Activated T-cell treated with anti-CD3 and anti-CD28 coated beads, Interleukin-2, amount 50 U/mL, for 48 hours (primary cell): ENCODE results near the gene CACNA1C.
"Not testable (repeated sequence)": the region's sequence is repeated elsewhere in the genome, so short reads cannot be mapped to it uniquely, and the experiment has no call there.

Source experiments
- DNase-seq, 2 experiments: peaks; one replicate each; pipeline ENCODE4 v3.0.0-alpha.2; 2020

The CACNA1C gene

GRCh38 chr12:2113119-2113912 lies 60.5 kb downstream of the CACNA1C start:
- DNase-seq: no peak

GRCh38 chr12:2114071-2114470 lies 61.3 kb downstream of the CACNA1C start:
- DNase-seq: no peak

GRCh38 chr12:2115101-2115845 lies 62.5 kb downstream of the CACNA1C start:
- no peak for DNase-seq

GRCh38 chr12:2117541-2117940 lies 64.8 kb downstream of the CACNA1C start:
- DNase-seq: no peak

GRCh38 chr12:2118061-2118460 lies 65.3 kb downstream of the CACNA1C start:
- no peak for DNase-seq

- no peak for DNase-seq
These were observed 65.9 kb downstream of the CACNA1C start for GRCh38 chr12:2118481-2119255.

GRCh38 chr12:2119266-2119665 lies 66.5 kb downstream of the CACNA1C start:
- DNase-seq: no peak

- DNase-seq: no peak
These were observed 68.4 kb downstream of the CACNA1C start for GRCh38 chr12:2120982-2121758.

GRCh38 chr12:2124466-2125023 lies 71.8 kb downstream of the CACNA1C start:
- no peak for DNase-seq

- DNase-seq: no peak
These were observed 73.1 kb downstream of the CACNA1C start for GRCh38 chr12:2125651-2126522.

- no peak for DNase-seq
These were observed 74.1 kb downstream of the CACNA1C start for GRCh38 chr12:2126676-2127406.

GRCh38 chr12:2129076-2129475 lies 76.3 kb downstream of the CACNA1C start:
- no peak for DNase-seq

- not testable (repeated sequence) for DNase-seq
These were observed 83.1 kb downstream of the CACNA1C start for GRCh38 chr12:2135661-2136418.

- no peak for DNase-seq
These were observed 84.1 kb downstream of the CACNA1C start for GRCh38 chr12:2136901-2137300.

GRCh38 chr12:2137711-2138110 lies 84.9 kb downstream of the CACNA1C start:
- no peak for DNase-seq

- no peak for DNase-seq
These were observed 85.5 kb downstream of the CACNA1C start for GRCh38 chr12:2138294-2138693.

GRCh38 chr12:2138871-2139308 lies 86.1 kb downstream of the CACNA1C start:
- no peak for DNase-seq

- no peak for DNase-seq
These were observed 86.9 kb downstream of the CACNA1C start for GRCh38 chr12:2139651-2140050.

- no peak for DNase-seq
These were observed 88.2 kb downstream of the CACNA1C start for GRCh38 chr12:2140858-2141519.
